ENCODE measurements around the gene SAFB2.

SAFB2 gene

GRCh38 chr19:5622465-5623396 is at the start of gene SAFB2, which contains the start of gene SAFB:
SAFB2 (minus strand) TSS chr19:5622776; CDS start chr19:5622715, 61 bp downstream.
SAFB (plus strand) TSS chr19:5623083; CDS start chr19:5623206, 123 bp downstream.
- DNase-seq, result peak; percentile 99

GRCh38 chr19:5671600-5671999 is 49.0 kb upstream of the SAFB2 start:
- DNase-seq, result no peak

- DNase-seq, result no peak
Observed at GRCh38 chr19:5669212-5669611, 46.6 kb upstream of the SAFB2 start.

- no peak for DNase-seq
Observed at GRCh38 chr19:5667751-5668271, 45.2 kb upstream of the SAFB2 start.

- DNase-seq, result no peak
Observed at GRCh38 chr19:5666921-5667610, 44.5 kb upstream of the SAFB2 start.

GRCh38 chr19:5665781-5666513 is 43.4 kb upstream of the SAFB2 start:
- DNase-seq, result no peak

GRCh38 chr19:5664515-5664914 is 41.9 kb upstream of the SAFB2 start:
- DNase-seq, result no peak

- DNase-seq, result no peak
Observed at GRCh38 chr19:5663904-5664303, 41.3 kb upstream of the SAFB2 start.

GRCh38 chr19:5661483-5661882 is 38.9 kb upstream of the SAFB2 start:
- DNase-seq, result no peak

- no peak for DNase-seq
Observed at GRCh38 chr19:5655412-5655811, 32.8 kb upstream of the SAFB2 start.

- no peak for DNase-seq
Observed at GRCh38 chr19:5654931-5655330, 32.4 kb upstream of the SAFB2 start.

GRCh38 chr19:5652261-5652660 is 29.7 kb upstream of the SAFB2 start:
- no peak for DNase-seq

- no peak for DNase-seq
Observed at GRCh38 chr19:5651361-5651760, 28.8 kb upstream of the SAFB2 start.

- DNase-seq, result no peak
Observed at GRCh38 chr19:5648464-5648863, 25.9 kb upstream of the SAFB2 start.

- no peak for DNase-seq
Observed at GRCh38 chr19:5646703-5647102, 24.1 kb upstream of the SAFB2 start.

GRCh38 chr19:5645409-5645808 is 22.8 kb upstream of the SAFB2 start:
- DNase-seq, result no peak

- DNase-seq, result no peak
Observed at GRCh38 chr19:5644037-5644436, 21.5 kb upstream of the SAFB2 start.

- DNase-seq, result no peak
Observed at GRCh38 chr19:5643060-5643459, 20.5 kb upstream of the SAFB2 start.

- DNase-seq, result no peak
Observed at GRCh38 chr19:5642204-5642603, 19.6 kb upstream of the SAFB2 start.

- no peak for DNase-seq
Observed at GRCh38 chr19:5641171-5641570, 18.6 kb upstream of the SAFB2 start.

- no peak for DNase-seq
Observed at GRCh38 chr19:5637971-5638370, 15.4 kb upstream of the SAFB2 start.

GRCh38 chr19:5635427-5635826 is 12.9 kb upstream of the SAFB2 start:
- no peak for DNase-seq

GRCh38 chr19:5632657-5633056 is 10.1 kb upstream of the SAFB2 start:
- no peak for DNase-seq

Data from hematopoietic multipotent progenitor cell treated with erythropoietin and hydrocortisone succinate and interleukin-3 and kit ligand, for 6 days (in vitro differentiated cells).